Lower lobe of right lung (tissue), 2 donors: ENCODE results near the gene RASSF7. TPM values are rescaled to one million over a fixed set of nuclear protein-coding genes. Genes with fewer than 3 reads are reported as not detected.

Experiments
- ATAC-seq, 2 donors: fragments of 200-7000 bp; cut with Tn5 transposase; one replicate each; pipeline ENCODE4 v1.9.1; 2020 to 2022; ENCODE audit warnings: mild to moderate bottlenecking in 2 of 2, moderate library complexity in 2 of 2
- DNase-seq: peaks from one replicate; pipeline ENCODE4 v3.0.0-alpha.2; 2020
- H3K27ac ChIP-seq: fragments of 200-600 bp; one replicate; pipeline ENCODE4 v1.8.0; 2022
- H3K27me3 ChIP-seq: fragments of 200-600 bp; one replicate; pipeline ENCODE4 v1.8.0; 2022; ENCODE audit warnings: low read depth
- H3K36me3 ChIP-seq: fragments of 200-600 bp; one replicate; pipeline ENCODE4 v1.8.0; 2022; ENCODE audit warnings: mild to moderate bottlenecking
- H3K4me1 ChIP-seq: fragments of 200-600 bp; one replicate; pipeline ENCODE4 v1.8.0; 2022
- H3K4me3 ChIP-seq: fragments of 200-600 bp; one replicate; pipeline ENCODE4 v1.8.0; 2022; ENCODE audit warnings: mild to moderate bottlenecking
- H3K9me3 ChIP-seq: fragments of 200-600 bp; one replicate; pipeline ENCODE4 v1.8.0; 2022
- CTCF ChIP-seq: fragments of 200-600 bp; IDR thresholded peaks from one replicate; pipeline ENCODE4 v1.8.0; 2022; ENCODE audit warnings: antibody characterized with exemption, mild to moderate bottlenecking
- intact Hi-C: fragments of 100-400 bp; cut with DNase I; formaldehyde crosslinking; loops from one replicate; pipeline ENCODE4 v1.11.0; 2022
- total RNA-seq: library from RNA; stranded (reverse); fragmentation: NEBNext Ultra II Directional; extraction: Animal tissue kit (Norgen Biotek cat#: 25700); gene quantifications from one replicate; pipeline ENCODE4 v1.2.1, GENCODE V29; 2021
- donor health status: DM: no; HTN: yes; CAD: no; lungs with severe emphysema.

Gene RASSF7
- total RNA-seq, 1 donor from 2014 or later: 71.5 TPM

GRCh38 chr11:586376-587316, 25.9 kb downstream of the RASSF7 start:
- Histone ChIP-seq H3K9me3 (no peaks in the 10 kb centered on the region), H3K4me3 (no peak overlapping the region), H3K27me3 (no peaks in the 10 kb centered on the region), H3K4me1 (peaks cover 9% of the 10 kb centered on the region), H3K36me3 (peaks cover 92% of the 10 kb centered on the region), H3K27ac (no peak overlapping the region)
- no peak for TF ChIP-seq CTCF
- ATAC-seq: no peak
- no peak for DNase-seq
- intact Hi-C loops: no loop called here

DNA sequence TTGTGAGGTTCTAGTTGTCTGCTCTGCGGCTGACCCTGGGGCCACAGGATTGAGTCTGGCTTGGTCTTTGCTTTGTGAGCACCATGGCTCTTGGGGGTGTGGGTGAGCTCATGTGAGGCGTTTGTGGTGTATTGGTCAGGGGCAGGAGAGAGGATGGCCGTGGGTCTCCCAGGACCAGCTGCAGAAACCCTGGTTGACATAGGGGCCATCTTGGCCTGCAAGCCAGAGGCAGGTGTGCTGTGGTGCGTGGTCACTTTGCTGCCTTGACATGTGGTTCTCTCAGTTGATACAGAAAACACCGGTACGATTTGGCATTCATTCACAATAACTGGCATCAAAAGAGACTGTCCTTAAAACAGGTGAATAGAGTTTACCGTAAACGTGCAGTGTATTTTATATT, 26.8 kb downstream of the RASSF7 start:
- peaks cover 9% of the 10 kb centered on the region for H3K4me1 ChIP-seq
- no peak for TF ChIP-seq CTCF
- intact Hi-C loops: no loop called here
- DNase-seq (no peak), ATAC-seq (no peak)
- peaks cover 90% of the 10 kb centered on the region for H3K36me3 ChIP-seq
- no peaks in the 10 kb centered on the region for H3K9me3 ChIP-seq
- H3K27me3 ChIP-seq: no peaks in the 10 kb centered on the region
- H3K4me3 ChIP-seq: no peak overlapping the region
- H3K27ac ChIP-seq: peak overlapping the region; percentile 32

GRCh38 chr11:587978-588380, 27.2 kb downstream of the RASSF7 start:
- peak overlapping the region; percentile 32 for H3K27ac ChIP-seq
- intact Hi-C loops: no loop called here
- DNase-seq: peak; percentile 77
- no peaks in the 10 kb centered on the region for H3K27me3 ChIP-seq
- peaks cover 9% of the 10 kb centered on the region for H3K4me1 ChIP-seq
- H3K9me3 ChIP-seq: no peaks in the 10 kb centered on the region
- ATAC-seq: peak; percentile 74 to 88
- H3K4me3 ChIP-seq: no peak overlapping the region
- peaks cover 91% of the 10 kb centered on the region for H3K36me3 ChIP-seq
- TF ChIP-seq CTCF: no peak

- ATAC-seq (no peak), DNase-seq (no peak)
- Histone ChIP-seq H3K36me3 (peaks cover 91% of the 10 kb centered on the region), H3K9me3 (no peaks in the 10 kb centered on the region), H3K27me3 (no peaks in the 10 kb centered on the region), H3K4me1 (peaks cover 9% of the 10 kb centered on the region), H3K27ac (no peak overlapping the region), H3K4me3 (no peak overlapping the region)
- no peak for TF ChIP-seq CTCF
- intact Hi-C loops: no loop called here
These were observed 29.0 kb downstream of the RASSF7 start for GRCh38 chr11:589798-590197.

DNA sequence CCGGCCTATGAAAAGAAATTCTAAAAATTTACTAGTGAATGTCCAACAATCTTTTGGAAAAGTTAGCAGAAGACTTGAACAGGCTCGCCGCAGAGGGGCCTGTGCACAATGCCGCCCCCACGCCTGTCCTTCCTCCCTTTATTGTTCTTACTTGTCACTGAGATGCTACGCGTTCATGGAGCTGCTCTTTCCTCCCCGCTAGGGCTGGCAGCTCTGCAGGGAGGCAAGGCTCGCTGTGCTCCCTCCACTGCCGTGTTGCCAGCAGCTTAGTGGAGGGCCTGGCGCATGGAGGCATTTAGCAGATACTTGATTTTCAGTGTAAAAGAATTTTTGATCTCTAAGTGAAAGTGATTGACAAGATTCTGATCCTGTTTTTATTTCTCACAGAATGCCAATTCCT, 30.2 kb downstream of the RASSF7 start:
- no peak overlapping the region for H3K27ac ChIP-seq
- intact Hi-C loops: no loop called here
- TF ChIP-seq CTCF: no peak
- peaks cover 98% of the 10 kb centered on the region for H3K36me3 ChIP-seq
- peaks cover 9% of the 10 kb centered on the region for H3K4me1 ChIP-seq
- H3K9me3 ChIP-seq: no peaks in the 10 kb centered on the region
- no peak overlapping the region for H3K4me3 ChIP-seq
- DNase-seq (no peak), ATAC-seq (no peak)
- H3K27me3 ChIP-seq: no peaks in the 10 kb centered on the region
